Left renal cortex interstitium (tissue), 4 donors: Measurements from ENCODE around the gene OPCML. TPM values are rescaled to one million over a fixed set of nuclear protein-coding genes. Genes with fewer than 3 reads are reported as not detected.
"Not testable (repeated sequence)": the region's sequence is repeated elsewhere in the genome, so short reads cannot be mapped to it uniquely, and the experiment has no call there.

Experiments
- DNase-seq, 4 donors: peaks; one replicate each; pipeline ENCODE4 v3.0.0-alpha.2; 2013; ENCODE audit warnings: low read depth in 4 of 4, low spot score in 2 of 4, missing footprints in 1 of 4
- polyA plus RNA-seq, 4 donors: library from polyadenylated mRNA; unstranded; fragments of 120-200 nt; gene quantifications; one replicate each; pipeline ENCODE4 v1.2.1, GENCODE V29; 2013; ENCODE audit not compliant: insufficient read length in 4 of 4

The OPCML gene
- polyA plus RNA-seq, 4 donors: 12.3 to 15.7 (median 14.3) TPM

- no peak for DNase-seq
These were observed 1093.9 kb downstream of the OPCML start for GRCh38 chr11:132438418-132438817.

GRCh38 chr11:132430429-132431062, 1101.8 kb downstream of the OPCML start:
- peak; percentile 26 to 64 (median 54) for DNase-seq

GRCh38 chr11:132429685-132430084, 1102.6 kb downstream of the OPCML start:
- DNase-seq: no peak

GRCh38 chr11:132427611-132428010, 1104.7 kb downstream of the OPCML start:
- DNase-seq: no peak

- no peak for DNase-seq
These were observed 1107.9 kb downstream of the OPCML start for GRCh38 chr11:132424433-132424832.

GRCh38 chr11:132423266-132423665, 1109.0 kb downstream of the OPCML start:
- DNase-seq: no peak

GRCh38 chr11:132422722-132423121, 1109.6 kb downstream of the OPCML start:
- DNase-seq: no peak

GRCh38 chr11:132421555-132421954, 1110.7 kb downstream of the OPCML start:
- DNase-seq: no peak

GRCh38 chr11:132414451-132414850, 1117.8 kb downstream of the OPCML start:
- no peak for DNase-seq

GRCh38 chr11:132410383-132410782, 1121.9 kb downstream of the OPCML start:
- no peak for DNase-seq

GRCh38 chr11:132409573-132410355, 1122.5 kb downstream of the OPCML start:
- DNase-seq: no peak

- DNase-seq: no peak
These were observed 1123.4 kb downstream of the OPCML start for GRCh38 chr11:132408877-132409276.

GRCh38 chr11:132405728-132406127, 1126.6 kb downstream of the OPCML start:
- no peak for DNase-seq

- peak; percentile 18 to 40 (median 21) for DNase-seq
These were observed 1130.1 kb downstream of the OPCML start for GRCh38 chr11:132402071-132402684.

GRCh38 chr11:132396318-132396717, 1136.0 kb downstream of the OPCML start:
- no peak for DNase-seq

- no peak for DNase-seq
These were observed 1136.9 kb downstream of the OPCML start for GRCh38 chr11:132395434-132395833.

- no peak for DNase-seq
These were observed 1152.8 kb downstream of the OPCML start for GRCh38 chr11:132379540-132379939.

- DNase-seq: no peak
These were observed 1158.7 kb downstream of the OPCML start for GRCh38 chr11:132373405-132374143.

GRCh38 chr11:132370114-132370513, 1162.2 kb downstream of the OPCML start:
- DNase-seq: not testable (repeated sequence)

GRCh38 chr11:132367293-132367692, 1165.0 kb downstream of the OPCML start:
- DNase-seq: no peak

GRCh38 chr11:132365650-132366049, 1166.7 kb downstream of the OPCML start:
- DNase-seq: no peak
